Lung (tissue), 12 donors: ENCODE measurements around the gene L3MBTL2. TPM values are rescaled to one million over a fixed set of nuclear protein-coding genes. Genes with fewer than 3 reads are reported as not detected.
A peak's percentile ranks its signal among the peaks of the same experiment; 100 is the strongest.

ENCODE experiments used
- ATAC-seq: fragments of 200-7000 bp; cut with Tn5 transposase; one replicate; pipeline ENCODE4 v1.9.1; 2020; ENCODE audit warnings: moderate number of reproducible peaks; ENCODE audit not compliant: insufficient read depth, low FRiP score
- DNase-seq, 3 donors: peaks; one replicate each; pipeline ENCODE4 v3.0.0-alpha.2; 2013 to 2017
- H3K27ac ChIP-seq, 2 donors: one replicate each; pipeline ENCODE4 v1.5.1; 2013; ENCODE audit warnings: mild to moderate bottlenecking in 2 of 2, moderate library complexity in 2 of 2, control low read depth in 1 of 2, inconsistent platforms in 1 of 2, low read depth in 1 of 2, low read length in 1 of 2
- H3K27me3 ChIP-seq, 3 donors: one replicate each; pipeline ENCODE4 v1.5.1; 2013; ENCODE audit warnings: low read length in 2 of 3; ENCODE audit not compliant: control insufficient read depth in 3 of 3, insufficient read depth in 3 of 3
- H3K36me3 ChIP-seq, 4 donors: one replicate each; pipeline ENCODE4 v1.5.1; 2013; ENCODE audit warnings: low read length in 4 of 4, mild to moderate bottlenecking in 1 of 4, moderate library complexity in 1 of 4; ENCODE audit not compliant: control insufficient read depth in 4 of 4, insufficient read depth in 4 of 4
- H3K4me1 ChIP-seq, 5 donors: one replicate each; pipeline ENCODE4 v1.5.1; 2013; ENCODE audit warnings: low read length in 5 of 5, mild to moderate bottlenecking in 2 of 5, moderate library complexity in 1 of 5; ENCODE audit not compliant: control insufficient read depth in 5 of 5, insufficient read depth in 5 of 5
- H3K4me3 ChIP-seq: one replicate; pipeline ENCODE4 v1.5.1; 2013; ENCODE audit warnings: mild to moderate bottlenecking, control low read depth, moderate library complexity
- H3K9ac ChIP-seq, 2 donors: one replicate each; pipeline ENCODE4 v1.5.1; 2013; ENCODE audit warnings: low read length in 2 of 2, control low read depth in 1 of 2; ENCODE audit not compliant: insufficient read depth in 1 of 2
- H3K9me3 ChIP-seq, 4 donors: one replicate each; pipeline ENCODE4 v1.5.1; 2013; ENCODE audit warnings: low read length in 3 of 4, mild to moderate bottlenecking in 1 of 4, moderate library complexity in 1 of 4; ENCODE audit not compliant: control insufficient read depth in 4 of 4, insufficient read depth in 3 of 4
- WGBS, 2 donors: extraction: QIAGEN DNeasy Blood & Tissue Kit; methylation state at CpG; one replicate each; pipeline ENCODE4 v1.1.7; 2013; 5-methylcytosine and 5-hydroxymethylcytosine counted together
- polyA plus RNA-seq, 2 donors: library from polyadenylated mRNA; stranded (reverse); fragments of 200-250 nt; gene quantifications; one replicate each; pipeline ENCODE4 v1.2.1, GENCODE V29; 2013
- total RNA-seq, 2 donors: library from RNA; depleted of rRNA in 1 of 2; stranded (reverse); fragments of >200 nt in 1 of 2; gene quantifications; one replicate each; pipeline ENCODE4 v1.2.1, GENCODE V29; 2014 to 2021
- TF ChIP-seq, protein P1 (sequence below): IDR thresholded peaks from 2 replicates; pipeline ENCODE4 v1.5.1; 2012; ENCODE audit warnings: mild to moderate bottlenecking; ENCODE audit errors: control extremely low read depth, extremely low read depth
- donor health status: control.
- donor health status: control.
- donor health status: Bipolar disorder and iron deficiency.
- donor health status: healthy.
- donor health status: DM: yes; HTN: yes; CAD: no.

The L3MBTL2 gene
- total and polyA plus RNA-seq, 4 donors = 11.2 to 28.6 (median 19.6) TPM

DNA sequence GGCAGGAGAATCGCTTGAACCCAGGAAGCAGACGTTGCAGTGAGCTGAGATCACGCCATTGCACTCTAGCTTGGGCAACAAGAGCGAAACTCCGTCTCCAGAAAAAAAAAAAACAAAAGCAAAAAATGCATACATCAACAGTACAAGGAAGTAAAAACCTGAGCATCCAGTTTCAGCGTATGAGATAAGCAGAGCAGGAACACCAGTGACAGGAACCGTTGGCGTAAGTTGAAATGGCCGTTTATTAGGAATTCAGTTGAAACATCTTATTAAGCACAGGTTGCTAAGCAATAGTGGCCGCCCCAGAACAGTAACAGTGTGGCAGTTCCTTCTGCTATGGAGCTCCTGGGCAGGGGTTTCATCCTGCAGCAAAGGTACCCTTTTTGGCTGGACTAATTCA, 4.0 kb upstream of the L3MBTL2 start:
- H3K4me1 ChIP-seq = peaks cover 0 to 8% (median 4%) of the 10 kb centered on the region in 5 donors
- WGBS, 2 donors = 29 to 50% methylated on average over 10 of the region's 10 CpGs
- DNase-seq (peak in 1 of 3 donors; percentile 43), ATAC-seq (no peak)
- H3K4me3 ChIP-seq = no peak overlapping the region
- no peaks in the 10 kb centered on the region for H3K27me3 ChIP-seq
- H3K9ac ChIP-seq = no peak overlapping the region
- no peaks in the 10 kb centered on the region for H3K36me3 ChIP-seq
- H3K27ac ChIP-seq = no peak overlapping the region
- no peaks in the 10 kb centered on the region for H3K9me3 ChIP-seq
- TF ChIP-seq, protein P1, sequence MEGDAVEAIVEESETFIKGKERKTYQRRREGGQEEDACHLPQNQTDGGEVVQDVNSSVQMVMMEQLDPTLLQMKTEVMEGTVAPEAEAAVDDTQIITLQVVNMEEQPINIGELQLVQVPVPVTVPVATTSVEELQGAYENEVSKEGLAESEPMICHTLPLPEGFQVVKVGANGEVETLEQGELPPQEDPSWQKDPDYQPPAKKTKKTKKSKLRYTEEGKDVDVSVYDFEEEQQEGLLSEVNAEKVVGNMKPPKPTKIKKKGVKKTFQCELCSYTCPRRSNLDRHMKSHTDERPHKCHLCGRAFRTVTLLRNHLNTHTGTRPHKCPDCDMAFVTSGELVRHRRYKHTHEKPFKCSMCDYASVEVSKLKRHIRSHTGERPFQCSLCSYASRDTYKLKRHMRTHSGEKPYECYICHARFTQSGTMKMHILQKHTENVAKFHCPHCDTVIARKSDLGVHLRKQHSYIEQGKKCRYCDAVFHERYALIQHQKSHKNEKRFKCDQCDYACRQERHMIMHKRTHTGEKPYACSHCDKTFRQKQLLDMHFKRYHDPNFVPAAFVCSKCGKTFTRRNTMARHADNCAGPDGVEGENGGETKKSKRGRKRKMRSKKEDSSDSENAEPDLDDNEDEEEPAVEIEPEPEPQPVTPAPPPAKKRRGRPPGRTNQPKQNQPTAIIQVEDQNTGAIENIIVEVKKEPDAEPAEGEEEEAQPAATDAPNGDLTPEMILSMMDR = no peak

DNA sequence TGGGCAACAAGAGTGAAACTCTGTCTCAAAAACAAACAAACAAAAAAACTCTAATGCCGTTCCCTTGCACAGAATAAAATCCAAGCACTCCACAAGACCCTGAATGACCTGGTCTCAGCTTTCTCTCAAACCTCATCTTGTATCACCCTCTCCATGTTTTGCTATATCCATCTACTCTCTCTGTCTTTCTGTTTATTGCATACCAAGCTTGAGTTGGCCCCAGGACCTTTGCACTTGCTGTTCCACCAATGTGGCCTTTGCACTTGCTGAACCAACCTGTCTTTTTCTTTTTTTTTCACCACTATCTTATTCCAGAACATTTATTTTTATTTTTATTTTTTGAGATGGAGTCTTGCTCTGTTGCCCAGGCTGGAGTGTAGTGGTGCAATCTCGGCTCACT, 2.0 kb upstream of the L3MBTL2 start:
- ATAC-seq = no peak
- peaks cover 0 to 7% (median 4%) of the 10 kb centered on the region in 5 donors for H3K4me1 ChIP-seq
- peaks cover 0 to 2% (median 0%) of the 10 kb centered on the region in 4 donors for H3K36me3 ChIP-seq
- TF ChIP-seq, protein P1 = no peak
- no peaks in the 10 kb centered on the region for H3K9me3 ChIP-seq
- no peak overlapping the region for H3K4me3 ChIP-seq
- DNase-seq = no peak
- H3K27me3 ChIP-seq = no peaks in the 10 kb centered on the region
- 89 to 97% methylated on average over 2 of the region's 2 CpGs for WGBS, 2 donors
- no peak overlapping the region for H3K9ac ChIP-seq
- H3K27ac ChIP-seq = no peak overlapping the region

DNA sequence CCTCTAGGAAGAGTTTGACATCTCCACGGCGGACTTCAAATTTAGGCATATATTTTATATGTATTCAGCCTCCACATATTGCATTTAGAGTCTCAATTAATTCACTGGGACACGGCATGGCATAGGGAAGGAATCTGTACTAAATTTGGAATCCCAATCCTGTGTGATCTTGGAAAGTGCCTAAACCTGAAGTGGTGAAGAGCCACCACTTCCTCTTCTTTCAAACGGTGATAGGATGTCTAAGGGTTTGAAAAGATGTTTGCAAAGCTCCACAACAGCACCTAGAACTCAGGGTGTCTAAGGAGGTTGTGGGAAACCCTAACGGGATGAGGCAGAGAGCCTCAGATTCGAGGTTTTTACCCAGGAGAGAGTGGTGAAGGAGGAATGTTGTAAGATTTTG, 1.0 kb upstream of the L3MBTL2 start:
- Histone ChIP-seq H3K9ac (no peak overlapping the region), H3K4me3 (no peak overlapping the region), H3K9me3 (no peaks in the 10 kb centered on the region), H3K4me1 (peaks cover 0 to 7% (median 4%) of the 10 kb centered on the region in 5 donors), H3K36me3 (peaks cover 0 to 4% (median 0%) of the 10 kb centered on the region in 4 donors), H3K27ac (no peak overlapping the region), H3K27me3 (no peaks in the 10 kb centered on the region)
- DNase-seq (no peak), ATAC-seq (no peak)
- WGBS, 2 donors = 58 to 59% methylated on average over 6 of the region's 6 CpGs
- TF ChIP-seq, protein P1 = no peak

DNA sequence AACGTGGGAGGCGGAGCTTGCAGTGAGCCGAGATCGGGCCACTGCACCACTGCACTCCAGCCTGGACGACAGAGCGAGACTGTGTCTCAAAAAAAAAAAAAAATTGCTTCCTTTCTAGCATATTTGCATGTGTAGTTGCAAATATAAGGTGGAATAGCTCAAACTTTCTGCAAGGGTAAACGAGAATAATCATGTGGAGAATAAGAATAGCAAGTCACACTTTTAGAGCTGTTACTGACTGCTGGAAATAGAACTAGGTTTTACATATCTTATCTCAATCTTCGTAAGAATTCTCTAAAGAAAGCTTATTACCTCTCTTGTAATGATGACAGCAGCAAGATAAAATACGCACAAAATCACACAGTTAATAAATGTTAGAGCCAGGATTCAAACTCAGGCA, 1.6 kb downstream of the L3MBTL2 start:
- Histone ChIP-seq H3K4me3 (no peak overlapping the region), H3K4me1 (peaks cover 0 to 7% (median 4%) of the 10 kb centered on the region in 5 donors), H3K9me3 (no peaks in the 10 kb centered on the region), H3K27me3 (no peaks in the 10 kb centered on the region), H3K36me3 (peaks cover 0 to 12% (median 3%) of the 10 kb centered on the region in 4 donors), H3K27ac (no peak overlapping the region), H3K9ac (no peak overlapping the region)
- no peak for ATAC-seq
- TF ChIP-seq, protein P1 = no peak
- WGBS, 2 donors = 93 to 97% methylated on average over 9 of the region's 9 CpGs
- no peak for DNase-seq
